CD4-positive, alpha-beta T cell (primary cell): ENCODE measurements around the gene TREML1. TPM values are rescaled to one million over a fixed set of nuclear protein-coding genes. Genes with fewer than 3 reads are reported as not detected.

ENCODE experiments used
- ATAC-seq: fragments of 200-7000 bp; cut with Tn5 transposase; one replicate; pipeline ENCODE4 v1.10.0; 2022; ENCODE audit warnings: mild to moderate bottlenecking; ENCODE audit not compliant: poor library complexity
- CTCF ChIA-PET: fragments of 350-600 bp; sonication (Branson Sonifier 250); formaldehyde crosslinking; loops from one replicate; lab custom pipeline; 2021; ENCODE audit warnings: antibody characterized with exemption, inconsistent platforms; lab: Charles Lee
- POLR2A ChIA-PET: fragments of 350-600 bp; sonication (Branson Sonifier 250); formaldehyde crosslinking; loops from one replicate; lab custom pipeline; 2021; ENCODE audit warnings: antibody characterized with exemption, inconsistent platforms; lab: Charles Lee
- DNase-seq, 14 experiments: peaks; one replicate each; pipeline ENCODE4 v3.0.0-alpha.2; 2013 to 2020; ENCODE audit warnings: mixed read lengths in 2 of 14
- H3K27ac ChIP-seq, 2 donors: one replicate each; pipeline versions ENCODE4 v1.5.1 to v1.7.0; 2013; ENCODE audit warnings: low read length in 2 of 2, low read depth in 1 of 2, mild to moderate bottlenecking in 1 of 2
- H3K27me3 ChIP-seq, 2 experiments: 1 replicate in 1 of 2; 2 replicates in 1 of 2; pipeline versions ENCODE4 v1.6.1 to v1.7.0; 2013; ENCODE audit warnings: low read length in 2 of 2, control low read depth in 1 of 2, mild to moderate bottlenecking in 1 of 2, moderate library complexity in 1 of 2; ENCODE audit not compliant: insufficient read depth in 2 of 2, control insufficient read depth in 1 of 2
- H3K36me3 ChIP-seq: one replicate; pipeline ENCODE4 v1.6.1; 2013; ENCODE audit warnings: low read length, control low read depth; ENCODE audit not compliant: insufficient read depth
- H3K4me1 ChIP-seq: one replicate; pipeline ENCODE4 v1.6.1; 2013; ENCODE audit warnings: low read length, control low read depth; ENCODE audit not compliant: insufficient read depth
- H3K4me3 ChIP-seq: one replicate; pipeline ENCODE4 v1.5.1; 2013; ENCODE audit warnings: mild to moderate bottlenecking, low read length, moderate library complexity
- H3K9me3 ChIP-seq, 2 experiments: 1 replicate in 1 of 2; 2 replicates in 1 of 2; pipeline versions ENCODE4 v1.6.1 to v1.7.0; 2013; ENCODE audit warnings: low read length in 2 of 2, mild to moderate bottlenecking in 2 of 2, control low read depth in 1 of 2, moderate library complexity in 1 of 2; ENCODE audit not compliant: control insufficient read depth in 1 of 2, insufficient read depth in 1 of 2
- H3K27ac Mint-ChIP-seq: one replicate; pipeline ENCODE4 v1.8.0; 2020; ENCODE audit warnings: mixed read lengths
- H3K27me3 Mint-ChIP-seq: one replicate; pipeline ENCODE4 v1.8.0; 2021; ENCODE audit warnings: mixed read lengths
- H3K36me3 Mint-ChIP-seq: one replicate; pipeline ENCODE4 v1.8.0; 2021; ENCODE audit warnings: low read depth, mixed read lengths
- H3K4me1 Mint-ChIP-seq: one replicate; pipeline ENCODE4 v1.8.0; 2021; ENCODE audit warnings: low read depth, mixed read lengths
- H3K4me3 Mint-ChIP-seq: one replicate; pipeline ENCODE4 v1.8.0; 2020; ENCODE audit warnings: mild to moderate bottlenecking, mixed read lengths
- H3K9me3 Mint-ChIP-seq: one replicate; pipeline ENCODE4 v1.8.0; 2020; ENCODE audit warnings: mixed read lengths
- CTCF ChIP-seq: fragments of 200-600 bp; IDR thresholded peaks from one replicate; pipeline ENCODE4 v1.8.0; 2022; ENCODE audit warnings: antibody characterized with exemption, mild to moderate bottlenecking
- intact Hi-C, 2 experiments: fragments of 100-400 bp; cut with DNase I in 1 of 2; cut with micrococcal nuclease in 1 of 2; formaldehyde crosslinking; loops; one replicate each; pipeline versions ENCODE4 v1.15.1 to v1.9.0; 2023 to 2025; cut with DNase I, micrococcal nuclease
- total RNA-seq, 174 experiments: library from RNA in 2 of 174; stranded (reverse) in 2 of 174; gene quantifications; one replicate each; pipeline ENCODE4 v1.2.3 and lab custom pipeline; 2021 to 2026

Gene TREML1
- total RNA-seq, 2 experiments from 2014 or later, result not detected

GRCh38 chr6:41187924-41188886 lies 34.1 kb upstream of the TREML1 start:
- no peaks in the 10 kb centered on the region for H3K36me3 ChIP-seq
- peaks cover 42% of the 10 kb centered on the region for H3K4me1 ChIP-seq
- no peaks in the 10 kb centered on the region for H3K27me3 ChIP-seq
- Mint-ChIP-seq H3K27me3 (no peaks in the 10 kb centered on the region), H3K9me3 (no peaks in the 10 kb centered on the region), H3K4me3 (no peak overlapping the region), H3K36me3 (peaks cover 3% of the 10 kb centered on the region), H3K27ac (no peak overlapping the region), H3K4me1 (peaks cover 37% of the 10 kb centered on the region)
- no peak overlapping the region for H3K4me3 ChIP-seq
- H3K27ac ChIP-seq, result no peak overlapping the region
- TF ChIP-seq CTCF, result no peak
- ATAC-seq (no peak), DNase-seq (no peak)
- H3K9me3 ChIP-seq, result peaks cover 4 to 8% of the 10 kb centered on the region in 2 experiments
- CTCF ChIA-PET, result no interaction called here
- intact Hi-C loops, result no loop called here
- POLR2A ChIA-PET, result interaction anchor here (1.5 kb wide), 1 partner anchor 12 kb away, joined by 4 read pairs; the partner anchor contains the start of gene TREML2

DNA sequence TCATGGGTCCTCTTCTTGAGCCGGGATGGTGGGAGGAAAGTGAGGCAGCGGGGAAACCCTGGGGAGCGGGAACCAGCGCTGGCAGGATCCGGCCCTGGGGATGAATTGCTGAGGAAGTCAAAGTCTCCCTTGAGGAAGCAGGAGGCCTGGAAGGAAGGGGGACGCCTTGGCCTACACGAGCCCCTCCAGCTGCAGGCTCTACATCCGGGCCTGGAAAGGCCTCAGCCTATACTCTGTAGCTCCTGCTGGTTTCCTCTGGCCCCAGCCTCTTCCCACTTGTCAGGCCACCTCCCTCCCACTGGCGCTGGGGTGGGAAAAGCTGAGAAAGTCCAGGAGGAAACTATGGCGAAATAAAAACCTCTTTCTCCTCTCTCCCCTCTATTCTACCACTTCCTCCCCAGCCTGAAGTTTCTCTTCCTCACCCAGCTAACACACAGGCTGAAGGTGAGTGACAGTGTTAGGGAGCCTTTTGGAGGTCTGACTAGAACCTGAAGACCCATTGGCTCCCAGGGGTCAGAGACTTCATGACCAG lies 31.9 kb upstream of the TREML1 start:
- Mint-ChIP-seq H3K4me3 (no peak overlapping the region), H3K27ac (no peak overlapping the region), H3K27me3 (no peaks in the 10 kb centered on the region), H3K36me3 (no peaks in the 10 kb centered on the region), H3K4me1 (peaks cover 35% of the 10 kb centered on the region), H3K9me3 (no peaks in the 10 kb centered on the region)
- DNase-seq, result no peak
- Histone ChIP-seq H3K27ac (no peak overlapping the region), H3K36me3 (no peaks in the 10 kb centered on the region), H3K4me1 (peaks cover 41% of the 10 kb centered on the region), H3K27me3 (no peaks in the 10 kb centered on the region), H3K4me3 (no peak overlapping the region), H3K9me3 (peaks cover 4 to 8% of the 10 kb centered on the region in 2 experiments)
- intact Hi-C loops, result no loop called here
- ATAC-seq, result no peak
- POLR2A ChIA-PET, result no interaction called here
- CTCF ChIA-PET, result no interaction called here
- TF ChIP-seq CTCF, result no peak

DNA sequence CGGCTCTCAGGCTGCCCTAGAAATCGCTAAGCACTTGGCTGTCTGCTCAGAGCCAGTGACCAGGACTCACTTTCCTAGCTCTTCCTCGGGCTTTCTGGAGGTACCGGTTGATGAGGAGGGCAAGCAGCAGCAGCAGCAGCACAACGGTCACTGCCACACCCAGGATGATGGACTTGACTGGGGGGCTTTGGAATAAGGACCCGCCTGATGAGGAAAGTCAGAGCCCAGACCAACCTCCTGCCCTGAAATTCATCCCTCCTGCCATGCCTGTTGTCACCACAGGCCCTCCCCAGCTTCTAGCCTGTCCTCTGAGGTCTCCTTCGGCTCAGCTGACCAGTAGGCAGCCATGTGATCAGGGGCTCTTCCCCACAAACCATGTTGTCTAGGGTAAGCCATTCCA lies 30.6 kb upstream of the TREML1 start:
- Histone ChIP-seq H3K27me3 (no peaks in the 10 kb centered on the region), H3K27ac (no peak overlapping the region), H3K9me3 (peaks cover 0 to 3% of the 10 kb centered on the region in 2 experiments), H3K36me3 (no peaks in the 10 kb centered on the region), H3K4me1 (peaks cover 41% of the 10 kb centered on the region), H3K4me3 (no peak overlapping the region)
- Mint-ChIP-seq H3K9me3 (no peaks in the 10 kb centered on the region), H3K4me3 (no peak overlapping the region), H3K27ac (no peak overlapping the region), H3K36me3 (no peaks in the 10 kb centered on the region), H3K4me1 (peaks cover 35% of the 10 kb centered on the region), H3K27me3 (no peaks in the 10 kb centered on the region)
- POLR2A ChIA-PET, result no interaction called here
- CTCF ChIA-PET, result no interaction called here
- no peak for TF ChIP-seq CTCF
- intact Hi-C loops, result loop anchor here (5.0 kb wide), 3 partner anchors 92 to 182 kb away; partner anchors contain the start of genes NFYA (in 1 of the 2) and OARD1 (in 1 of the 2)
- DNase-seq (no peak), ATAC-seq (no peak)
